ENCODE data around the gene TMEM132E.

TMEM132E gene

DNA sequence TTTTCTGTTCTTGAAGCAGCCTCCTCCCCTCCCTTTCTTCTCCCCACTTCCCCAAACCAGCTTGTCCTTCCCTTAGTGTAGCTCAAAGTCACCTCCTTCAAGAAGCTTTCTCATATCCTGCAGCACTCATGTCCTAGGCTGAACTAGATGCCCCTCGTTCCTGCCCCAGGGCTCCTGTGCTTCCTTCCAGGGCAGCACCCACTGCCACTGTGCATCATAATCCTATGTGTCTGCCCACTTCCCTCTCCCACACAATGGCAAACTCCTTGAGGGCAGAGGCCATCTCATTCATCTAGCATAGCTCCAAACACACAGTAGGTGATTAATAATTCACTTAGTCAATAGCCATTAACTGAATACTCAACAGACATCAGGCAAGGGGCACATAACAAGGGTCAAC, 6.9 kb upstream of the TMEM132E start:
- no peak for DNase-seq
- Mint-ChIP-seq H3K27ac (no peak overlapping the region), H3K36me3 (ENCODE audit: low read depth) (no peaks in the 10 kb centered on the region), H3K9me3 (peaks cover 13% of the 10 kb centered on the region), H3K4me1 (no peaks in the 10 kb centered on the region), H3K4me3 (no peak overlapping the region), H3K27me3 (ENCODE audit: low read depth, poor library complexity) (peaks cover 56% of the 10 kb centered on the region)
- TF ChIP-seq, protein P1, sequence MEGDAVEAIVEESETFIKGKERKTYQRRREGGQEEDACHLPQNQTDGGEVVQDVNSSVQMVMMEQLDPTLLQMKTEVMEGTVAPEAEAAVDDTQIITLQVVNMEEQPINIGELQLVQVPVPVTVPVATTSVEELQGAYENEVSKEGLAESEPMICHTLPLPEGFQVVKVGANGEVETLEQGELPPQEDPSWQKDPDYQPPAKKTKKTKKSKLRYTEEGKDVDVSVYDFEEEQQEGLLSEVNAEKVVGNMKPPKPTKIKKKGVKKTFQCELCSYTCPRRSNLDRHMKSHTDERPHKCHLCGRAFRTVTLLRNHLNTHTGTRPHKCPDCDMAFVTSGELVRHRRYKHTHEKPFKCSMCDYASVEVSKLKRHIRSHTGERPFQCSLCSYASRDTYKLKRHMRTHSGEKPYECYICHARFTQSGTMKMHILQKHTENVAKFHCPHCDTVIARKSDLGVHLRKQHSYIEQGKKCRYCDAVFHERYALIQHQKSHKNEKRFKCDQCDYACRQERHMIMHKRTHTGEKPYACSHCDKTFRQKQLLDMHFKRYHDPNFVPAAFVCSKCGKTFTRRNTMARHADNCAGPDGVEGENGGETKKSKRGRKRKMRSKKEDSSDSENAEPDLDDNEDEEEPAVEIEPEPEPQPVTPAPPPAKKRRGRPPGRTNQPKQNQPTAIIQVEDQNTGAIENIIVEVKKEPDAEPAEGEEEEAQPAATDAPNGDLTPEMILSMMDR (IDR thresholded peaks at IDR 0.05): no peak

DNA sequence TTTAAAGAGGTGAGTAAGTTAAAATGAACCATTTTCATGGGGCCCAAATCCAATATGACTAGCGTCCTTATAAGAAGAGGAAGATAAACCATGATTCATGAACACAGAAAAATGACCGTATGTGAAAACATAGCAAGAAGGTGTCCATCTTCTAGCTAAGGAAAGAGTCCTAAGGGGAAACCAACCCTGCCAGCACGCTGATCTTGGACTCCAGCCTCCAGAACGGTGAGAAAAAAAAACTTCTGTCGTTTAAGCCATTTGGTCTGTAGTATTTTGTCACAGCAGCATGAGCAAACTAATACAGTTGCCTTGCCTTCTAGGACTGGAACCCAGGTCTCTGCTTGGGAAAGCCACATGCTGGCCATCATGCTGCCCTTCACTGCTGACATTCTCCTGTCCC, 4.2 kb upstream of the TMEM132E start:
- TF ChIP-seq, protein P1 (IDR thresholded peaks at IDR 0.05): no peak
- no peak overlapping the region for H3K4me3 Mint-ChIP-seq
- H3K27ac Mint-ChIP-seq: no peak overlapping the region
- H3K4me1 Mint-ChIP-seq: peaks cover 14% of the 10 kb centered on the region
- H3K27me3 Mint-ChIP-seq (ENCODE audit: low read depth, poor library complexity): peaks cover 82% of the 10 kb centered on the region
- H3K9me3 Mint-ChIP-seq: peaks cover 13% of the 10 kb centered on the region
- no peak for DNase-seq
- H3K36me3 Mint-ChIP-seq (ENCODE audit: low read depth): no peaks in the 10 kb centered on the region

DNA sequence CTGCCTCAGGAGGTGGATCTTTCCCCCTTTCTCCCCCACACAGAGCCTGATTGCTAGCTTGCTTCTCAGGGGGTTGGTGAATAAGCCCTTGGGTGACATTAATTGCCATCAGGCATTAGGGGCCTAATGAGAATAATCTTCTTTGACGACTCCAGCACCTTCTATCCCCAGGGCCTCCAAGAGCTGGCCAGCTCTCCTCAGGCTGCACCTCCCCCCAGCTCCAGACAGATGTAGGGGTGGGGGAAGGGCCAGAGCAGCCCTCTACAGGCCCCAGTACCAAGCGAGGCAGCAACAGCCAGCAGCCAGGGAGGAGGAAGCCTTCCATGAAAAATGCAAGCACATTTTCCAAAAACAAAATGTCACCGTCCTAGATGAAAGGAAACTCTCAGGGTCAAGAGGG, 1.4 kb upstream of the TMEM132E start:
- peaks cover 100% of the 10 kb centered on the region for H3K27me3 Mint-ChIP-seq (ENCODE audit: low read depth, poor library complexity)
- peaks cover 19% of the 10 kb centered on the region for H3K4me1 Mint-ChIP-seq
- TF ChIP-seq, protein P1 (IDR thresholded peaks at IDR 0.05): no peak
- DNase-seq: no peak
- peaks cover 13% of the 10 kb centered on the region for H3K9me3 Mint-ChIP-seq
- H3K27ac Mint-ChIP-seq: no peak overlapping the region
- H3K4me3 Mint-ChIP-seq: peak overlapping the region; percentile 79
- H3K36me3 Mint-ChIP-seq (ENCODE audit: low read depth): no peaks in the 10 kb centered on the region

DNA sequence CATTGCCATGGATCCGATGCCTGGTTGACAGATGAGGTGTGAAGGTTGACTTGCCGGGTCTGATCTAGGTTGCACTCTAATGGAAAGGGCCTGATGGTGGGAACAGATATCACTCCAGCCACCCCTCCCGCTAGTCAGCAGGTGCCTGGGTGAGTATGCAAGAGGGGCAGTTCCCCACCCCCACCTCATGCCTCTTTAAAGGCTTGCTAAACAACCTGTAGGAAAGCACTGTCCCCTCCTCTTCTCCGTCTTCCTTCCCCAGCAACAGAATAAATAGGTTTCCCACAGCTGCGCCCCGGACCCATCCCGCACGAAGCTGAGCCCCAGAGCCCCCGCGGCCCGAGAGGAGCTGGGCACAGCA, 746 bp upstream of the TMEM132E start:
- DNase-seq: no peak
- Mint-ChIP-seq H3K27ac (no peak overlapping the region), H3K4me1 (peaks cover 19% of the 10 kb centered on the region), H3K4me3 (peak overlapping the region; percentile 79), H3K27me3 (ENCODE audit: low read depth, poor library complexity) (peaks cover 100% of the 10 kb centered on the region), H3K36me3 (ENCODE audit: low read depth) (no peaks in the 10 kb centered on the region), H3K9me3 (peaks cover 13% of the 10 kb centered on the region)
- TF ChIP-seq, protein P1 (IDR thresholded peaks at IDR 0.05): no peak

DNA sequence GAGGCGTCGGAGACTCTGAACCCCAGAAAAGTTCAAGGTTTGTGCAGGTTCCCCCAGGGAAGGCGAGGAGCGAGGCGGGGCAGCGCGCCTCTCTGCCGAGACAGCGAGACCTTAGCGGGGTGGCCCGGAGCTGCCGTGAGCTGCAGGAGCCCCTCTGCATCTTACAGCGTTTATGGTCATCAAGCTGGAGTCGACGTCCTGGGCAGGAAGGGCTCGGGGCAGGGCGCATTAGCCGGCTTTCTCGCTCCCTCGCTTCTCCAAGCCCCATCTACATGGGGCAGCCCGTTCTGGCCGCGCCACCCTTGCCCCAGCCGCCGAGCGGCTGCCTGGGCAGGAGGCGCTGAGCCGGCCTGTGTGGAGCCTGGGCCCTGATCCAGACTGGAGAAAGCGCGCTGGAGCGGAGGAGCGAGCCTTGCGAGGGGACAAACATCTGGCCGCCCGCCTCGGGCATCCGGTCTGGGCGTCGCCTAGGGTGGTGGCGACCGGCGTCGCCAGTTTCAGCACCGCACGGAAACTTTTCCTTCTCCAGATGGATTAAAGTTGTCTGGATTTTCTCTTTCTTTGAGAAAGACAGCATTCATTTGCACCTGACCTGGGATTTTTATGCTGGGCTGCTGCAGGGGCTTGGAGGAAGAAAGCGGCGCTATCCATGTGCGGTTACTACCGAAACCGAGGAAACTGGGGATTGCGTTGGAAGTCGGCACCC, 750 bp downstream of the TMEM132E start:
- DNase-seq: peak; percentile 55
- H3K36me3 Mint-ChIP-seq (ENCODE audit: low read depth): no peaks in the 10 kb centered on the region
- peaks cover 5% of the 10 kb centered on the region for H3K9me3 Mint-ChIP-seq
- peak overlapping the region; percentile 75 for H3K4me3 Mint-ChIP-seq
- TF ChIP-seq, protein P1 (IDR thresholded peaks at IDR 0.05): no peak
- H3K27me3 Mint-ChIP-seq (ENCODE audit: low read depth, poor library complexity): peaks cover 100% of the 10 kb centered on the region
- H3K4me1 Mint-ChIP-seq: peaks cover 19% of the 10 kb centered on the region
- no peak overlapping the region for H3K27ac Mint-ChIP-seq
